H1 (cell line): ENCODE measurements around the gene WDR5. TPM values are rescaled to one million over a fixed set of nuclear protein-coding genes. Genes with fewer than 3 reads are reported as not detected.

Experiments
- CTCF ChIA-PET: fragments of 300-600 bp; sonication (Branson Sonifier 250); formaldehyde crosslinking; loops from one replicate; lab custom pipeline; 2021; ENCODE audit not compliant: partially characterized antibody; lab: Charles Lee
- POLR2A ChIA-PET: fragments of 300-600 bp; sonication (Branson Sonifier 250); formaldehyde crosslinking; loops from one replicate; lab custom pipeline; 2021; ENCODE audit warnings: inconsistent platforms; ENCODE audit not compliant: partially characterized antibody; lab: Charles Lee
- DNase-seq, 2 experiments: peaks; one replicate each; pipeline versions ENCODE4 v3.0.0 to v3.0.0-alpha.2; 2010 to 2022; ENCODE audit warnings: low spot score in 2 of 2, low read depth in 1 of 2, mixed read lengths in 1 of 2
- FAIRE-seq: peaks from 2 replicates; lab custom pipeline; 2011; peaks lifted over from hg19 to GRCh38; lab: Jason Lieb, UNC
- H2AFZ ChIP-seq: 2 replicates; pipeline ENCODE4 v1.8.1; 2012; ENCODE audit warnings: low read length, inconsistent platforms
- H2AK5ac ChIP-seq: 2 replicates; pipeline ENCODE4 v1.6.1; 2013; ENCODE audit warnings: low read depth, low read length
- H2BK120ac ChIP-seq: replicated peaks from 2 replicates; pipeline ENCODE3; 2013; ENCODE audit warnings: low read depth, low read length, inconsistent platforms
- H2BK12ac ChIP-seq: 2 replicates; pipeline ENCODE4 v1.6.1; 2013; ENCODE audit warnings: low read depth, low read length
- H2BK15ac ChIP-seq: 2 replicates; pipeline ENCODE4 v1.6.1; 2013; ENCODE audit warnings: low read length
- H2BK20ac ChIP-seq: 2 replicates; pipeline ENCODE4 v1.6.1; 2013; ENCODE audit warnings: low read length
- H2BK5ac ChIP-seq: 2 replicates; pipeline ENCODE4 v1.6.1; 2013; ENCODE audit warnings: low read depth, low read length
- H3K14ac ChIP-seq: 2 replicates; pipeline ENCODE4 v1.6.1; 2013; ENCODE audit warnings: inconsistent platforms; ENCODE audit not compliant: insufficient read length
- H3K18ac ChIP-seq: 2 replicates; pipeline ENCODE4 v1.6.1; 2013; ENCODE audit warnings: low read length; ENCODE audit errors: extremely low read depth
- H3K23ac ChIP-seq: 2 replicates; pipeline ENCODE4 v1.6.1; 2013; ENCODE audit warnings: inconsistent platforms; ENCODE audit not compliant: insufficient read length
- H3K23me2 ChIP-seq: 2 replicates; pipeline ENCODE4 v1.6.1; 2013; ENCODE audit warnings: low read depth, low read length
- H3K27ac ChIP-seq: 2 replicates; pipeline ENCODE4 v1.6.1; 2011; ENCODE audit warnings: low read depth, low read length, inconsistent platforms
- H3K27me3 ChIP-seq, 4 experiments: replicated peaks in 1 of 4; 1 replicate in 1 of 4; 2 replicates in 3 of 4; pipeline versions ENCODE4 v1.6.1 to v1.8.1; 2011 to 2013; ENCODE audit warnings: low read length in 3 of 4, mild to moderate bottlenecking in 3 of 4, inconsistent platforms in 2 of 4, mixed read lengths in 2 of 4, moderate library complexity in 1 of 4; ENCODE audit not compliant: control insufficient read depth in 3 of 4, insufficient read depth in 3 of 4; ENCODE audit errors: extremely low read depth in 1 of 4
- H3K36me3 ChIP-seq, 4 experiments: 2 replicates each; pipeline versions ENCODE4 v1.6.1 to v1.8.1; 2011 to 2013; ENCODE audit warnings: mild to moderate bottlenecking in 4 of 4, low read length in 3 of 4, moderate library complexity in 2 of 4, control low read depth in 1 of 4, inconsistent platforms in 1 of 4; ENCODE audit not compliant: insufficient read depth in 4 of 4, control insufficient read depth in 2 of 4
- H3K4ac ChIP-seq: replicated peaks from 2 replicates; pipeline ENCODE3; 2013; ENCODE audit warnings: low read length, low read depth, mixed read lengths, inconsistent platforms; ENCODE audit not compliant: insufficient read length
- H3K4me1 ChIP-seq, 4 experiments: replicated peaks in 1 of 4; 1 replicate in 1 of 4; 2 replicates in 3 of 4; pipeline versions ENCODE4 v1.6.1 to v1.8.1; 2011 to 2013; ENCODE audit warnings: low read length in 3 of 4, inconsistent platforms in 2 of 4, mixed read lengths in 1 of 4; ENCODE audit not compliant: insufficient read depth in 4 of 4, control insufficient read depth in 3 of 4
- H3K4me2 ChIP-seq, 2 experiments: 2 replicates each; pipeline versions ENCODE4 v1.6.1 to v1.8.1; 2011 to 2013; ENCODE audit warnings: low read depth in 2 of 2, low read length in 2 of 2, control low read depth in 1 of 2, inconsistent platforms in 1 of 2, mild to moderate bottlenecking in 1 of 2; ENCODE audit not compliant: insufficient read depth in 1 of 2
- H3K4me3 ChIP-seq, 4 experiments: fragments of 200-600, 300-600 bp in 1 of 4; sonication (generic), shearing (Covaris generic), sonication (Bioruptor Twin) in 1 of 4; 2 replicates each; pipeline versions ENCODE4 v1.5.1 to v1.8.1; 2011 to 2016; ENCODE audit warnings: low read length in 4 of 4, low read depth in 3 of 4, control low read depth in 2 of 4, inconsistent platforms in 2 of 4, mild to moderate bottlenecking in 2 of 4, mixed read lengths in 1 of 4, moderate library complexity in 1 of 4; ENCODE audit not compliant: insufficient read depth in 2 of 4; ENCODE audit errors: extremely low read depth in 1 of 4
- H3K56ac ChIP-seq: replicated peaks from 2 replicates; pipeline ENCODE3; 2013; ENCODE audit warnings: low read depth, mild to moderate bottlenecking, mixed read lengths, low read length, inconsistent platforms; ENCODE audit not compliant: insufficient read length
- H3K79me1 ChIP-seq: 2 replicates; pipeline ENCODE4 v1.6.1; 2013; ENCODE audit warnings: low read depth, low read length, control low read depth
- H3K79me2 ChIP-seq, 2 experiments: 2 replicates each; pipeline versions ENCODE4 v1.6.1 to v1.8.1; 2012 to 2013; ENCODE audit warnings: low read length in 2 of 2, mild to moderate bottlenecking in 2 of 2, inconsistent platforms in 1 of 2; ENCODE audit not compliant: insufficient read depth in 2 of 2, control insufficient read depth in 1 of 2
- H3K9ac ChIP-seq, 4 experiments: replicated peaks in 1 of 4; 1 replicate in 1 of 4; 2 replicates in 3 of 4; pipeline versions ENCODE4 v1.6.1 to v1.8.1; 2011 to 2013; ENCODE audit warnings: low read depth in 3 of 4, low read length in 3 of 4, control low read depth in 2 of 4, mild to moderate bottlenecking in 2 of 4, moderate library complexity in 2 of 4, inconsistent platforms in 1 of 4; ENCODE audit errors: extremely low read depth in 1 of 4
- H3K9me3 ChIP-seq, 2 experiments: 2 replicates each; pipeline versions ENCODE4 v1.6.1 to v1.8.1; 2012 to 2013; ENCODE audit warnings: mild to moderate bottlenecking in 2 of 2, moderate library complexity in 2 of 2, control low read depth in 1 of 2, inconsistent platforms in 1 of 2, low read depth in 1 of 2, low read length in 1 of 2, mixed read lengths in 1 of 2; ENCODE audit not compliant: insufficient read depth in 2 of 2
- H4K20me1 ChIP-seq, 2 experiments: replicated peaks in 1 of 2; 2 replicates each; pipeline versions ENCODE3 to v1.8.1; 2011 to 2013; ENCODE audit warnings: inconsistent platforms in 2 of 2, low read length in 2 of 2, mild to moderate bottlenecking in 1 of 2; ENCODE audit not compliant: insufficient read depth in 2 of 2, control insufficient read depth in 1 of 2
- H4K5ac ChIP-seq: 2 replicates; pipeline ENCODE4 v1.6.1; 2013; ENCODE audit warnings: low read length, low read depth, mixed read lengths, inconsistent platforms; ENCODE audit not compliant: insufficient read length
- H4K8ac ChIP-seq: 2 replicates; pipeline ENCODE4 v1.8.0; 2013; ENCODE audit warnings: mild to moderate bottlenecking, moderate library complexity, low read length, inconsistent platforms; ENCODE audit not compliant: insufficient read depth; ENCODE audit errors: extremely low read depth
- H4K91ac ChIP-seq: replicated peaks from 2 replicates; pipeline ENCODE3; 2013; ENCODE audit warnings: low read length, mixed read lengths, inconsistent platforms; ENCODE audit not compliant: insufficient read length
- BACH1 ChIP-seq: IDR thresholded peaks from 2 replicates; pipeline ENCODE4 v1.6.1; 2012; ENCODE audit warnings: low read length, improper control_type of control experiment
- CBX5 ChIP-seq: fragments of 300-800, 300-1000 bp; sonication (generic); IDR thresholded peaks from 2 replicates; pipeline ENCODE4 v1.7.1; 2016; ENCODE audit warnings: antibody characterized with exemption, low read length, low read depth
- CREB1 ChIP-seq: IDR thresholded peaks from 2 replicates; pipeline ENCODE4 v1.6.1; 2012; ENCODE audit warnings: inconsistent platforms
- CTCF ChIP-seq, 3 experiments: IDR thresholded peaks; 1 replicate in 2 of 3; 2 replicates in 1 of 3; pipeline versions ENCODE4 v1.5.1 to v1.6.1; 2011; ENCODE audit warnings: low read length in 3 of 3, mild to moderate bottlenecking in 3 of 3, inconsistent platforms in 2 of 3, low read depth in 1 of 3, moderate library complexity in 1 of 3; ENCODE audit not compliant: insufficient read depth in 1 of 3; ENCODE audit errors: control extremely low read depth in 1 of 3
- FOSL1 ChIP-seq: IDR thresholded peaks from 2 replicates; pipeline ENCODE4 v1.6.1; 2011; ENCODE audit warnings: mild to moderate bottlenecking, low read depth, low read length, moderate library complexity; ENCODE audit not compliant: insufficient read depth
- HDAC6 ChIP-seq: IDR thresholded peaks from one replicate; pipeline ENCODE4 v1.7.1; 2012; ENCODE audit warnings: low read depth, mild to moderate bottlenecking, inconsistent platforms, low read length, moderate library complexity
- MAX ChIP-seq: IDR thresholded peaks from 2 replicates; pipeline ENCODE4 v1.6.1; 2012; ENCODE audit warnings: inconsistent platforms
- RAD21 ChIP-seq, 2 experiments: IDR thresholded peaks in 1 of 2; conservative IDR thresholded peaks in 1 of 2; 2 replicates each; pipeline ENCODE4 v1.6.1; 2011; ENCODE audit warnings: low read depth in 2 of 2, low read length in 2 of 2, improper control_type of control experiment in 1 of 2, inconsistent platforms in 1 of 2, mild to moderate bottlenecking in 1 of 2, moderate library complexity in 1 of 2
- WGBS, 2 experiments: shearing (Covaris generic) in 1 of 2; methylation state at CpG; one replicate each; pipeline versions ENCODE4 v1.1.6 to v1.1.7; 2013 to 2015; ENCODE audit warnings: low lambda C conversion rate in 2 of 2, mixed read lengths in 2 of 2, inconsistent platforms in 1 of 2, low coverage in 1 of 2, missing lambda C conversion rate in 1 of 2; ENCODE audit not compliant: insufficient replicate concordance in 2 of 2, insufficient coverage in 1 of 2, insufficient read length in 1 of 2; ENCODE audit errors: extremely low coverage in 1 of 2, missing lambda C conversion rate in 1 of 2; 5-methylcytosine and 5-hydroxymethylcytosine counted together
- polyA plus RNA-seq, 7 experiments: library from polyadenylated mRNA; depleted of rRNA in 3 of 7; stranded (reverse) in 5 of 7; unstranded in 2 of 7; fragments of >200 nt in 5 of 7; fragments of 200-250 nt in 2 of 7; gene quantifications; 1 replicate in 5 of 7; 2 replicates in 1 of 7; 4 replicates in 1 of 7; pipeline versions ENCODE4 v1.2.1 to v1.2.3, GENCODE V29; 2011 to 2013; ENCODE audit warnings: missing spikeins in 2 of 7, mixed read lengths in 2 of 7
- total RNA-seq: library from RNA; stranded (reverse); fragmentation: NEBNext Ultra II Directional; extraction: Animal tissue kit (Norgen Biotek cat#: 25700); gene quantifications from 2 replicates; pipeline ENCODE4 v1.2.1, GENCODE V29; 2021

The WDR5 gene
- total and polyA plus RNA-seq, 2 of the 8 experiments (the other 6 are each of a cell fraction or from before 2014, with no cell fraction given) = 38.4 to 68.1 TPM

GRCh38 chr9:134099123-134099761, 36.6 kb upstream of the WDR5 start:
- TF ChIP-seq RAD21 (IDR thresholded peaks at IDR 0.05 in 1 of 2, conservative IDR thresholded peaks at IDR 0.05 in 1 of 2; ENCODE audit: low read depth in 2 of 2, low read length in 2 of 2) (peak; percentile 86 to 90), CREB1 (peak; percentile 75), BACH1 (no peak), CTCF (IDR thresholded peaks at IDR 0.05; ENCODE audit: control extremely low read depth in 1 of 3, insufficient read depth in 1 of 3, low read depth in 1 of 3, low read length in 3 of 3) (peak; percentile 14 to 91 (median 70)), CBX5 (no peak), FOSL1 (0 out of 2 replicates have a peak, but pooled peaks have one; percentile 55), MAX (peak; percentile 52; the same call in 1 of the 2 replicates), HDAC6 (no peak)
- H3K27ac ChIP-seq = no peak overlapping the region
- H3K4ac ChIP-seq = no peak overlapping the region
- H4K8ac ChIP-seq = no peak overlapping the region
- H3K18ac ChIP-seq = no peak overlapping the region
- peaks cover 0 to 10% of the 10 kb centered on the region in 2 experiments; a peak in 1 of 4 replicates for H3K9me3 ChIP-seq
- no peaks in the 10 kb centered on the region for H3K79me2 ChIP-seq
- no peak overlapping the region for H3K14ac ChIP-seq
- 0 out of 4 replicates have a peak overlapping the region, but pooled peaks of 1 of the 2 experiments have one; percentile 14 for H3K4me2 ChIP-seq
- no peak overlapping the region for H2AK5ac ChIP-seq
- H2BK20ac ChIP-seq = no peak overlapping the region
- H2BK5ac ChIP-seq = no peak overlapping the region
- peaks cover 12% of the 10 kb centered on the region; the same call in 1 of the 2 replicates for H3K23me2 ChIP-seq
- H3K23ac ChIP-seq = no peak overlapping the region
- no peak overlapping the region for H3K9ac ChIP-seq
- no peaks in the 10 kb centered on the region for H3K79me1 ChIP-seq
- DNase-seq (peak; percentile 39 to 92), FAIRE-seq (peak; percentile 84)
- peaks cover 0 to 3% (median 0%) of the 10 kb centered on the region in 4 experiments; a peak in 1 of 7 replicates for H3K27me3 ChIP-seq
- no peak overlapping the region for H4K5ac ChIP-seq
- no peaks in the 10 kb centered on the region for H3K4me1 ChIP-seq
- H2BK12ac ChIP-seq = no peak overlapping the region
- H4K91ac ChIP-seq = no peak overlapping the region
- H4K20me1 ChIP-seq = peaks cover 0 to 8% of the 10 kb centered on the region in 2 experiments
- no peak overlapping the region for H3K4me3 ChIP-seq
- CTCF ChIA-PET = interaction anchor here (0.9 to 2.3 kb wide), 15 partner anchors 9 to 339 kb away, joined by 3 to 14 read pairs (median 3); no protein-coding TSS in a partner anchor
- no peaks in the 10 kb centered on the region for H3K36me3 ChIP-seq
- 50% methylated on average over 13 of the region's 13 CpGs; no CpG with 5 or more reads in 1 of the 2 experiments for whole genome bisulfite sequencing, 2 experiments
- H2BK120ac ChIP-seq = no peak overlapping the region
- H3K56ac ChIP-seq = no peak overlapping the region
- H2BK15ac ChIP-seq = no peak overlapping the region
- POLR2A ChIA-PET = interaction anchor here (0.8 to 1.2 kb wide), 2 partner anchors 33 to 42 kb away, joined by 3 read pairs; no protein-coding TSS in a partner anchor
- no peak overlapping the region for H2AFZ ChIP-seq
